ENCODE results near the gene TUBGCP6. TPM values are rescaled to one million over a fixed set of nuclear protein-coding genes. Genes with fewer than 3 reads are reported as not detected.
"Not testable (repeated sequence)": the region's sequence is repeated elsewhere in the genome, so short reads cannot be mapped to it uniquely, and the experiment has no call there.

Gene TUBGCP6
- total RNA-seq, 1 donor from 2014 or later = 23.5 TPM

DNA sequence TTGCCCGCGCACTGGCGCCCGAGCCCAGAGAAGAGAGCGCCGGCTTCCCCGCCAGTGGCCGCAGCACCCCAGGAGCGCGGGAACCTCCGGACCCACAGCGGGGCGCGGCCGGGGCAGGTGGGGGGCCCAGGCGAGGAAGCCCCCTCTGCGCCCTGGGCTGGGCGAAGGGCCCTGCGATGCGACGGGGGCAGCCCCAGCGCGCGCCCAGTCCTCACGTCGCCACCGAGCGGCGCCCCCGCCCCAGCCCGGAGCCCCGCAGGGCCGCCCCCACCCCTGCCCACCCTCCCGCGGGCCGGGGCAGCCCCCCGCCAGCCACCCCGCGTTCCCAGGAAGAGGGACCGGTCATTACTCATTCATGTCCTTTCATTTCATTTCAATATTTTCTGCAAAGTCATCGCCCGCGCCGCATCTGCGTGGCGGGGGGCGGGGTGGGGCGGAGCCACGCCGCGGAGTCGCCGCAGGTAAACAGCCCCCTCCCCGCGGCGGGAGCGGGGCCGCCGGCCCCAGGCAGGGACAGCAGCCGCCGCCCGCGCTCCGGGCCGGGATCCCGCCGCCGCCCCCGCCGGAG is 75.0 kb downstream of the TUBGCP6 start:
- DNase-seq = no peak

DNA sequence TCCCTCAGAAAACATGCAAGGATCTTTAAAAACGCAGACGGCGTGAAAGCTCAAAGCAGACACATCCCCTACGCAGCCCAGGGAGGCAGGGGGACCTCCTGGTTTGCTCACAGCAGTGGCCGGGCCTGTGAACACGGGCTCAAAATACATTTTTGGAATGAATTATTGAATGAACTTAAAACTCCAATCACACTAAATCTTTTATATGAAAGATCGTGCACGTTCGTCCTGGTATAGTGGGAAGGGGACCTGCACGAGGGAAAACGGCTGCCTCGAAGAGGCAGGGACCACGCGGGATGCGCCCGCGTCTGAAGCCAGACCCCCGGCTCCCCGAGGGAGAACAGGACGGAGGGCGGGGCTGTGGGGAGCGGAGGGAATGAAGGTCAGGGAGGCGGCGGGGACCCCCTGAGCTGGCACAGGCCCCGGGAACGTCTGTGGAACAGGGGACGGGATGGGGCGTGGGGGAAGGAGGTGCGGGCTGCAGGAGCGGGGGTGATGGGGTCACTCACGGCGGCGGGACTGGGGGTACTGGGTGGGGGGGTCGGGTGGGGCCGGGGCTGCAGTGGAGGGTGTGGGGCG is 75.6 kb downstream of the TUBGCP6 start:
- DNase-seq = no peak

DNA sequence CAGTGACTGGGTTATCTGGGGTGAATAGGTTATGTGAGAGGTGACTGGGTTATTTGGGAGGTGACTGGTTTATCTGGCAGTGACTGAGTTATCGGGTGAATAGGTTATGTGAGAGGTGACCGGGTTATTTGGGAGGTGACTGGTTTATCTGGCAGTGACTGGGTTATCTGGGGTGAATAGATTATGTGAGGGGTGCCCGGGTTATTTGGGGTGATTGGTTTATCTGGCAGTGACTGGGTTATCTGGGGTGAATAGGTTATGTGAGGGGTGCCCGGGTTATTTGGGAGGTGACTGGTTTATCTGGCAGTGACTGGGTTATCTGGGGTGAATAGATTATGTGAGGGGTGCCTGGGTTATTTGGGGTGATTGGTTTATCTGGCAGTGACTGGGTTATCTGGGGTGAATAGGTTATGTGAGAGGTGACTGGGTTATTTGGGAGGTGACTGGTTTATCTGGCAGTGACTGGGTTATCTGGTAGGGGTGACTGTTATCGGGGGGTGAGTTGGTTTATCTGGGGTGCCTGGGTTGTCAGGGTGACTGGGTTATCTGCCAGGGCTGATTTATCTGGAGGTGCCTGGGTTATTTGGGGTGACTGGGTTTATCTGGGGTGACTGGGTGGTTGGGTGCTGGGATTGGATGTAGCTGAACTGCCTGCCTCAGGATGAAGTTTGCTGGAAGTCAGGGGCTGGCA is 76.2 kb downstream of the TUBGCP6 start:
- not testable (repeated sequence) for DNase-seq

GRCh38 chr22:50167689-50168489 is 76.9 kb downstream of the TUBGCP6 start:
- DNase-seq = no peak

Other genes with a start within 250 kb of the TUBGCP6 start
- not detected for gene IL17REL, start 232.3 kb downstream of the TUBGCP6 start, total RNA-seq
- gene TTLL8, start 186.7 kb downstream of the TUBGCP6 start, total RNA-seq = not detected
- 3.1 TPM for gene MLC1, start 159.6 kb downstream of the TUBGCP6 start, total RNA-seq
- 3.0 TPM for gene MOV10L1, start 155.0 kb downstream of the TUBGCP6 start, total RNA-seq
- 0.30 TPM for gene PANX2, start 74.3 kb downstream of the TUBGCP6 start, total RNA-seq
- gene TRABD, start 59.1 kb downstream of the TUBGCP6 start, total RNA-seq = 10.8 TPM
- 10.7 TPM for gene SELENOO, start 44.0 kb downstream of the TUBGCP6 start, total RNA-seq
- gene HDAC10, start 6.2 kb upstream of the TUBGCP6 start, total RNA-seq = 13.1 TPM
- 8.8 TPM for gene MAPK12, start 16.7 kb upstream of the TUBGCP6 start, total RNA-seq
- 5.2 TPM for gene MAPK11, start 25.4 kb upstream of the TUBGCP6 start, total RNA-seq
- gene PLXNB2, start 62.6 kb upstream of the TUBGCP6 start, total RNA-seq = 68.8 TPM
- gene DENND6B, start 82.0 kb upstream of the TUBGCP6 start, total RNA-seq = 2.9 TPM
- gene PPP6R2, start 98.3 kb upstream of the TUBGCP6 start, total RNA-seq = 31.5 TPM
- 31.9 TPM for gene SBF1, start 230.0 kb upstream of the TUBGCP6 start, total RNA-seq
- 0.39 TPM for gene ADM2, start 236.5 kb upstream of the TUBGCP6 start, total RNA-seq
- gene MIOX, start 241.8 kb upstream of the TUBGCP6 start, total RNA-seq = not detected

Data from skin of body (tissue), 2 donors.